Measurements from ENCODE around the gene HTRA3.

GRCh38 chr4:8220661-8221450 lies 48.7 kb upstream of the HTRA3 start:
- TF ChIP-seq CTCF (IDR thresholded peaks at IDR 0.05) (no peak), POLR2A (IDR thresholded peaks at IDR 0.05) (no peak)

Measured in uterus (tissue), 2 donors.